T-helper 1 cell (primary cell): Measurements from ENCODE around the gene COL1A1.

Experiments
- DNase-seq, 5 donors: peaks; one replicate each; pipeline ENCODE4 v3.0.0-alpha.2; 2012 to 2020
- total RNA-seq, 4 donors: gene quantifications; one replicate each; lab custom pipeline; 2026; lab: John Stamatoyannopoulos, UW

Gene COL1A1
- 4.6 to 16.0 (median 8.8) reads per million in 4 donors for total RNA-seq

DNA sequence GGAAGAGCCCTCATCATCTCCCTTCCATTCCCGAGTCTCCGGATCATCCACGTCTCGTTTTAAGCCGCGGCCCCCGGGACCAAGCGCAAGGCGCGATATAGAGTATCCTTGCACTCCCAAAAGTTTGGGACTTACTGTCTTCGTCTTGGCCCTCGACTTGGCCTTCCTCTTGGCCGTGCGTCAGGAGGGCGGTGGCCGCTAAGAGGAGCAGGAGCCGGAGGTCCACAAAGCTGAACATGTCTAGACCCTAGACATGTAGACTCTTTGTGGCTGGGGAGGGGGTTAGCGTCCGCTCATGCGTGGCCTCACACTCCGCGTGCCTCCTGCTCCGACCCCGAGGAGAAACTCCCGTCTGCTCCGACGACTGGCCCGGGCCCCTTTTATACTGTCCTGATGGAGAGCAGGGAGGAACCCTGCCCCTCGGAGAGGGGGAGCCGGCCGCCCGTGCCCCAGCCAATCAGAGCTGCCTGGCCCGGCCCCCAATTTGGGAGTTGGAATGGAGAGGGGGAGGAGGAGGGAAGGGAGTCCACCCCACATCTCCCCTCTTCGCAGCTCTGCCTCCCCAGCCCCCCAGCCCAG, at the start of gene COL1A1:
COL1A1 (minus strand) TSS at position 356 of the 579 bp plus-strand sequence; CDS start at position 238, 118 bp downstream.
- no peak for DNase-seq

DNA sequence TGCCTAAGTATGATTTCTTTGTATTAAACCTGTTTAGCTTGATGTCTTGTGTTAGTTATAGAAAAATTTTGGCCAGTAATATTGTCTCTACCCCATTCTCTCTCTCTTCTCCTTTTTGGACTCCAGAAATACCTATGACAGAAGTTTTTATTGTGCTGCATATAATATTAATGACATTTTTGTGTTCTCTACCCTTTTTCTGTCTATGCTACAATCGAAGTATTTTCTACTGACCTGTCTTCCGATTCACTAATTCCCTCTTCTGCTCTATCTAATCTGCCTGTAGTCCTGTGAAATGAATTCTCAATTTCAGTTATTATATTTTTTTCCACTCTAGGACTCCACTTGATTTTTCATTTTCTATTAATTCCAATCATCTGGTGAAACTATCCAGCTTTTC, 46.8 kb upstream of the COL1A1 start:
- no peak for DNase-seq

DNA sequence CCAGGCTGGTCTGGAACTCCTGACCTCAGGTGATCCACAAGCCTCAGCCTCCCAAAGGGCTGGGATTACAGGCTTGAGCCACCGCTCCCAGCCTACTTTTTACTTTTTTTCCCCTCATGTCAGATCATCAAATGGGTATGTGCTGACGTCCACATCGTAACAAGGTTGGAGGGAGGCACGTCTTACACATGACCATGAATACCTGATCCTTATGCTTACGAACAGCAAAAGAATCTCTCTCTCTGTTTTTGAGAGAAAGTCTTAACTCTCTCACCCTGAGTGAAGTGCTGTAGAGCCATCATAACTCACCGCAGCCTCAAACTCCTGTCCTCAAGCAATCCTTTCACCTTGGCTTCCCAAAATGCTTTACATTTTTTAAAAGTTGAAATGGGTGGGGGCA, 43.3 kb upstream of the COL1A1 start:
- DNase-seq = no peak

DNA sequence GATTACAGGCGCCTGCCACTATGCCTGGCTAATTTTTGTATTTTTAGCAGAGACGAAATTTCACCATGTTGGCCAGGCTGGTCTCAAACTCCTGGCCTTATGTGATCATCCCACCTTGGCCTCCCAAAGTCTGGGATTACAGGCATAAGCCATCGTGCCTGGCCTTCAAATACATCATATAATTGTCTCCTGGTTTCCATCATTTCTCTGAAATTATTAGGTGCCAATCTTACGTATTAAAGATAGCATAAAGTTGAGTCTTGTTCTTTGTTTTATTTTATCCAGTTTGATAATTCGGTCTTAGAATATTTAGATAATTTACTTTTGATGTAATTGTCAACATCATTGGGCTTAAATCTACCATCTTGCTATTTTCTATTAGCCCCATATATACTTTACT, 40.0 kb upstream of the COL1A1 start:
- no peak for DNase-seq

DNA sequence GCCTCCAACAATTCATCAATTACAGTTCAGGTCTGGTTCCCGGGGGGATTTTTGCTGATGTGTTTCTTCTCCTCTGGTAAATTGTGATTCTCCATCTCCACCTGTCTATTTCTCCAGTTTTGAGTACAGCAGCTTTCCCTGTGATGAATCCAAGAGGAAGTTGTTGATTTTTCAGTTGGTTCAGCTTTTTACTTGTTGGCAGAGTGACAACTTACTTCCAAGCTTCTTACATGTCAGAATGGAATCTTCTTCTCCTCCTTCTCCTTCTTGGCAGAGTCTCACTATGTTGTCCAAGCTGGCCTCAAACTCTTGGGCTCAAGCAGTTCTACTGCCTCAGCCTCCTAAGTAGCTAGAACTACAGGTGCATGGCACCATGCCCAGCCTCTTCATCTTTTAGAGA, 39.4 kb upstream of the COL1A1 start:
- no peak for DNase-seq

DNA sequence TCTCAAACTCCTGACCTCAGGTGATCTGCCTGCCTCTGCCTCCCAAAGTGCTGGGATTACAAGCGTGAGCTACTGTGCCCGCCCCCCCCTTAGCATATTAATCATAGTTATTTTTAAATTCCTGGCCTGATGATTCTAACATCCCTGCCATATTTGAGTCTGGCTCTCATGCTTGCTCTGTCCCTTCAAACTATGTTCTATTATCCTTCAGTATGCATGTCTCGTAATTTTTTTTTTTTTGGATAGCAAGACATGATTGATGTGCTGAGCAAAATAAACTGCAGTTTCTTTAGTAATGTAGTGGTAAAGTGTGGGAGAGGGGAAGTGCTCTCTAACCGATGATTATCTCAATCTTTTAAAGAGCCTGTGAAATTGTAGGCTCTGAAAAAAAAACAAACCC, 38.5 kb upstream of the COL1A1 start:
- DNase-seq = no peak

DNA sequence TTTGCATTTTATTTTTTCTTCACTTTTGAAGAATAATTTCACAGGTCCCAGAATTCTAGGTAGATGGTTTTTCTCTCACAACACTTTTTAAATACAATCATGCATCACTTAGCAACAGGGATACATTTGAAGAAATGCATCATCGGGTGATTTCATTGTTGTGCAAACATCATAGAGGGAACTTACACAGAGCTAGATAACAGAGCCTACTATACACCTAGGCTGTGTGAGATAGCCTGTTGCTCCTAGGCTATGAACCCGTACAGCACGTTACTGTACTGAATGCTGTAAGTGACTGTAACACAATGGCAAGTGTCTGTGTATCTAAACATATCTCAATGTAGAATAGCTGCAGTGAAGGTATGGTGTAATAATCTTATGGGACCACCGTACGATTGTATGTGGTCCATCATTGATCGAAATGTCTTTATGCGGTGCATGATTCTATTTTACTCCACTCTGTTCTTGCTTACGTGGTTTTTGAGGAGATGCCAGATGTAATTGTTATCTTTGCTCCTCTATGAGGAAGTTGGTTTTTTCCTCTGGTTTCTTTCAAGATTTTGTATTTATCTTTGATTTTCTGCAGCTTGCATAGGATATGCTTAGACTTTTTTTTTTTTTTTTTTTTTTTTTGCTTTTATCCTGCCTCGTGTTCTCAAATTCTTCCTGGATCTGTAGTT, 37.3 kb upstream of the COL1A1 start:
- no peak for DNase-seq

DNA sequence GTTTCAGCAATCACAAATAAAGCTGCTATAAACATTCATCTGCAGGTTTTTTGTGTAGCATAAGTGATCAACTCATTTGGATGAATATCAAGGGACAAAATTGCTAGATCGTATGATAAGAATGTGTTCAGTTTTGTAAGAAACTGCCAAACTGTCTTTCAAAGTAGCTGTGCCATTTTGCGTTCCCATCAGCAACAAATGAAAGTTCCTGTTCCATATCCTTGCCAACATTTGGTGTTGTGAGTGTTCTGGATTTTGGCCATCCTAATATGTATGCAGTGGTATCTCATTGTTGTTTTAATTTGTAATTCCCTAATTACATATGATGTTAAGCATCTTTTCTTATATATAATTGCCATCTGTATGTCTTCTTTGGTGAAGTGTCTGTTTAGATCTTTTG, 36.5 kb upstream of the COL1A1 start:
- no peak for DNase-seq

DNA sequence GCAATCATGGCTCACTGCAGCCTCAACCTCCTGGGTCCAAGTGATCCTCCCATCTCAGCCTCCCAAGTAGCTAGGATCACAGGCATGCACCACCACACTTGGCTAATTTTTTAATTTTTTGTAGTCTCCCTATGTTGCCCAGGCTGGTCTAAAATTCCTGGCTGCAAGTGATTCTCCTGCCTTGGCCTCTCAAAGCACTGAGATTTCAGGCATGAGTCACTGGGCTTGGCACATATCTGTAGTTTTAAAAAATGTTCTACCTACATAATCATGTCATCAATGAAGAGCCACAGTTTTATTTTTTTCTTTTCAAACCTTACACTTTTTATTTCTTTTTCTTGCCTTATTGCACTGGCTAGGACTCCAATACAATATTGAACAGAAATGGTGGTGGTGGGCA, 33.1 kb upstream of the COL1A1 start:
- DNase-seq = no peak

DNA sequence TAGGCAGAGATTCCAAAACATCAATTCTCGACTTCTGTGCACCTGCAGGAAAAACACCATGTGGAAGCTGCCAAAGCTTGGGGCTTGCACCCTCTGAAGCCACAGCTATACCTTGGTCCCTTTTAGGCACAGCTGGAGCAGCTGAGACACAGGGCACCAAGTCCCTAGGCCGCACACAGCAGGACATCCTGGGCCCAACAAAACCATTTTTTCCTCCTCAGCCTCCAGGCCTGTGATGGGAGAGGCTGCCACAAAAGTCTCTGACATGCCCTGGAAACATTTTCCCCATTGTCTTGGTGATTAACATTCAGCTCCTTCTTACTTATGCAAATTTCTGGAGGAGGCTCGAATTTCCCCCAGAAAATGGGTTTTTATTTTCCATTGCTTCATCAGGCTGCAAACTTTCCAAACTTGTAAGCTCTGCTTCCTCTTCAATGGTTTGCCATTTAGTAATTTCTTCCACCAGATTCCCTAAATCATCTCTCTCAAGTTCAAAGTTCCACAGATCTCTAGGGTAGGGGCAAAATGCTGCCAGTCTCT, 24.3 kb upstream of the COL1A1 start:
- no peak for DNase-seq

DNA sequence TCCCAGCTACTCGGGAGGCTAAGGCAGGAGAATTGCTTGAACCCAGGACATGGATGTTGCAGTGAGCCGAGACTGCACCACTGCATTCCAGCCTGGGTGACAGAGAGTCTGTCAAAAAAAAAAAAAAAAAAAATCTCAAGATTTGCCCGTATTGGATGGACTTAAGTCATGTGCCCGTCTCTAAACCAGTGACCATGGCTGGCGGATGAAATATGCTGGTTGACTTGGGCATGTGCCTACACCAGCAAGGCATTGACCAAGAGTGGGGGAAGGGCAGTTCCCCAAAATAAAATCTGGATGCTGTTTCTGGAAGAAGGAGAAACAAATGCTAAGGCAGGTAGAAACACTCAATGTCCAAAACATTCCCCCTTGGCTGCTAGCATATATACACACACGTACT, 21.5 kb upstream of the COL1A1 start:
- DNase-seq = no peak

DNA sequence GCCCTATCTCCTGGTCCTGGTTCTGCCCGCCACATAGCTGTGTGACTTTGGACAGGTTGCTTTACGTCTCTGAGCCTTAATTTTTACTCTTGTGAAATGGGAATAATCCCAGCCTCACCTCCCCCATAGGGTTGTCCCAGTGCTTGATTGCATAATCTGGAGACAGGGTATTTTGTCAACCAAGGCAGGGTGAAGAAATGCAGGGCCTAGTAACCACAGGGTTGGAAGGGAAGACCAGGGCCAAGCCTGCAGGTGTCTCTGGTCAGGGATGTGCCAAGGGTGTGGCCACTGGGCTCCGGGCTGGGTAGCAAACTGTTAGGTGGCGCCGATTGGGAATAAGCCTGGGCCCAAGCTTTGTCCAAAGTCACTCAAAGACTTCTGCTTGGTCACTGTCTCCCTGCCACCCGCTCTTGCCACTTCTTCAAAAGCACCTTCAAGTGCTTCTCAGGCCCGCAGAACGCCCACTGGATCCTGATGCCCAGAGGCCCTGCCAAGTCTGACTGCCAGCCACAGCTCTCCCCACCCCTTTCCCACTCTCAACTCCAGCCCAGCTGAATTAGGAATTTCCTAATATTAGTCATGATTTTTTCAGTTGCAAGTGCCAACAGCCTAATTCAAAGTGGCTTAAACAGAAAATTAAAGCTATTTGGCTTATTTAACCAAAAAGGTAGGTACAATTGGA, 20.6 kb upstream of the COL1A1 start:
- no peak for DNase-seq

DNA sequence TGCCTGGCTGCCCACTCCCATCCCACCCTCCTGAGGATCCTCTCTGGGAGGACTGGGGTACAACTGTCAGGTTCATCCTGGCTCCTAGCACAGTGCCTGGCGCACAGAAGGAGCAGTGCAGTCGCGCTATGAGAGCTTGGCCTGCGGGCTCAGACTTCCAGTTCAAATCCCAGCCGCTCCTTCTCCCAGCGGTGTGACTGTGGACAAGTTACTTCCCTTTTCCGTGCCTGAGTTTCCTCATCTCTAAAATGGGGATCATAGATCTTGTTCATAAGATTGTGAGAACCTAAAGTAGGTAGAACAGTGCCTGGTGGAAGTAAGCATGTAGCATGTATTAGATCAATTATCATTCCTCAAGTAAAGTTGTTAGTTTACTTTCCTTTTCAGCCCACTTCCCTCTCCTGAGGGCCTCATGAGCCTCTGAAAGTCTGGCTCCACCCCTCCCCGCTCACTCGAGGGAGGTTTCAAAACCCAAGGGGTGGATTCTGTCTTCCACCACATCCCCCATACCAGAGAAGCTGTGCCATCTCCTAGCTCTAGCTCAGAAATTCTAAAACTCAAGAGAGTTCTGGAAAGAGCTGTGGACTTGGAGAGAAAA, 19.9 kb upstream of the COL1A1 start:
- DNase-seq = no peak

DNA sequence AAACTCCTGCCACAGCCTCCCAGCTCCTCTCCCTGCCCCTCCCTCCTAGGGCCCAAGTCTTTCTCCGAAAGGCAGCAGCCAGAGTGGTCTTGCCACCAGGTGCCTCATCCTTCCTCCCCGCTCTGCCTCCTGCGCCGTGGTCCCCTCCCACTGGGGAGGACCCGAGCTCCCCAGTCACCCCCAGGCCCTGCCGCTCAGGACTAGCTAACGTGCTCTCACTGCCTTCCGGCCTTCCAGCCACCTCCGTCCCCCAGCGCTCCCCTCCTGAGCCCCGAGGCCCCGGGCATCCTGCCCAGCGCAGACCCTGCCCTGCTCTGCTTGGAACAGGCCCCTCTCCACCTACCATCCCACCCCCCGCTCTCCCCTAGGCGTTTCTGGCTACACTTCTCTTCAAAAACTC, 19.4 kb upstream of the COL1A1 start:
- DNase-seq = no peak

DNA sequence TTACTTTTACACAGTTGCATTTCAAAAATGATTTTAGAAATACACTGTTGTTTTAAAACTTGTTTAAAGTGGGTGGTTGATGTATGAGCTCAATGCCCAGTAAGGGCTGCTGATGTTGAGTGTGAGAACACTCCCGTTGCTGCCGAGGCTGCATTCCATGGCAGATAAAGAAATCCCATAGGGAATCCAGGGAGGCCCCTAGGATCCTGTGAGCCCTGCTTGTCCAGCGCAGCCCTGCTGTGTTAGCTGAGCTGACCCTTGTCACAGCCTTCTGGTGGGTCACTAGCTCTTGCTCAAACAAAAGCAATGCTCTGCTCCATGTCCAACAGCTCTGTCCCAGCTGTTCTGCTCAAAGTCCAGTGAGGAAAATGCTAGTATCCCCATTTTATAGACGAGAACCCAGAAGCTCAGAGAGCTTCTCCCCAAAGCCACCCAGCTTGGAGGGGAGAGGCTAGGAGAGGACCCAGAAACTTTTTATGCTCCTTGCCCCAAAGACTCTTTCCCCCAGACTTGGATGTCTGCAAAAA, 18.6 kb upstream of the COL1A1 start:
- DNase-seq = no peak

DNA sequence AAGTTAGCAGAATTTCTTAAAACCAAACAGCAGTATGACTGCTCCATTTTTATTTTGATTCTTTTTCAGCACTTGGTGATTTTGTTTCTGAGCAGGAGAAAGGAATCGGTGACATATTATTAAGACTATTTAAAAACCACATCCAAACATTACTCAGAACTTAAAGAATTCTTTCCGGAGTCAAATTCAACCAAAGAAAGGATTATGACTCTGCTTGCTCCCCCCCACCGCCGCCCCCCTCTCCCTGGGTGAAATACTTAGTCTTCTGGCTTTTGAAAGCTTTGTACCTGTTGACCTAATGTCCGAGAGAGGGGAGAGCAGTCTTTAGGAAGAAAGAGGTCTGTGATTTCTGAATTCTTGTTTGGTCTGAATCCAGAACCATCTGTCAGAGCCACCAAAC, 17.9 kb upstream of the COL1A1 start:
- DNase-seq = no peak

DNA sequence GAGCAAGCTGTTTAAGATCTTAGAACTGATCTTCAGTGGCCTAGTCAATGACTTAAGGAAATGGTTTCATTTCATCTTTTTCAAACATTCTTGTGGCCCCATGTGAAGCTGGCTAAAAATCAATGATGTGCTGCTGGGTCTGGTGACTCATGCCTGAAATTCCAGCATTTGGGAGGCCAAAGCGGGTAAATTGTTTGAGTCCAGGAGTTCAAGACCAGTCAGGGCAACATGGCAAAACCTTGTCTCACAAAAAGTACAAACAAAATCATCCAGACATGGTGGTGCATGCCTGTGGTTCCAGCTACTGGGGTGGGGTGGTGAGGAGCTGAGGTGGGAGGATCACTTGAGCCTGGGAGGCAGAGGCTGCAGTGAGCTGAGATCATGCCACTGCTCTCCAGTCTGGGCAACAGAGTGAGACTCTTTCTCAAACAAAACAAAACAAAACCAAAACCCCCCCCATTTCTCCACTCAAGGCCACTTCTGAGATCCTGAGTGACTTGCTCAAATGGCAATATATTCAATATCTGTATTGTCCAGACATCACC, 17.4 kb upstream of the COL1A1 start:
- no peak for DNase-seq

DNA sequence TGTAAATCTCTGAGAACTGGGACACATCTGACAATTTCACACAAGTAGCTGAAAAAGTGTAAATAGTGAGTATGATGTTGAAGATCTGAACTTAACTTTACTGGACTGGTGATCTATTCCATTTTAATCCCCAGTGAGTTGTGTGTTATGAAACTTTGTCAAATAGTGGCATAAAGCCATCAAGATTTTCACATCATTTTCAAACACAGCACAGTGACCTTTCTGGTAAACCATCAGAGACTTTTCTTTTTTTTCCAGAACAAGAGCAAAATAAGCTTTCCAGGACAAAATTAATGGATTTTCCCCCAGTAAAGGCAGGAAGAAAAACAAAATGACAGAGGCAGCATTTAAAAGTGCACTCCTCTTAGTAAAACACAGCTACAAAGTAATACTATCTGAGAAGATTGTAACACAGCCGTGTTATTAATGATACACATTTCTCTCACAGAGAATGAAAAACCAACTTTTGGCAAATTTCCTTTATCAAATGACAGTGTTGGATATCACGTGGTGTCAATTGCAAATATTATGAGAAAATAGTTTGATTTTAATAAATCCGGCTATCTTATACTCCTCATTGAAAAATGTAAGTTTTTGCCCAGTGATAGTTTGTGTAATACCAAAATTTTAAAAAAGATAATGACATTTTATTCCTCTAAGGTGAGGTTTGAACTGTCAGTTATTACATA, 16.8 kb upstream of the COL1A1 start:
- DNase-seq = no peak

DNA sequence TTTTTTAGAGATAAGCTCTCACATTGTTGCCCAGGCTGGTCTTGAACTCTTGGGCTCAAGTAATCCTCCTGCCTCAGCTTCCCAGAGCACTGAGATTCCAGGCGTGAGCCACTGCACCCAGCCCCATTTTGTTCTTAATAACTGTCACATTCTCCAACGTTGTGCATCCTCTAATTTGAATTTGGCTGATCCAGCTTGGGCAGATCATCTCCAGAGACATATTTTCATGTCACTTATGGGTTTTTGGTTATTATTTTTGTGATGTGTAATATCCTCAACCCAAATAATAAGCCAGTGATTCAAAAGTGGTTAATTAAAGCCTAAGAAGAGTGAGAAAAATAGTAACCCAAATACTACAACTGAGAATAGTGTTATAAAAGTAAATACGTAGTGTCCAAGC, 16.2 kb upstream of the COL1A1 start:
- DNase-seq = no peak

DNA sequence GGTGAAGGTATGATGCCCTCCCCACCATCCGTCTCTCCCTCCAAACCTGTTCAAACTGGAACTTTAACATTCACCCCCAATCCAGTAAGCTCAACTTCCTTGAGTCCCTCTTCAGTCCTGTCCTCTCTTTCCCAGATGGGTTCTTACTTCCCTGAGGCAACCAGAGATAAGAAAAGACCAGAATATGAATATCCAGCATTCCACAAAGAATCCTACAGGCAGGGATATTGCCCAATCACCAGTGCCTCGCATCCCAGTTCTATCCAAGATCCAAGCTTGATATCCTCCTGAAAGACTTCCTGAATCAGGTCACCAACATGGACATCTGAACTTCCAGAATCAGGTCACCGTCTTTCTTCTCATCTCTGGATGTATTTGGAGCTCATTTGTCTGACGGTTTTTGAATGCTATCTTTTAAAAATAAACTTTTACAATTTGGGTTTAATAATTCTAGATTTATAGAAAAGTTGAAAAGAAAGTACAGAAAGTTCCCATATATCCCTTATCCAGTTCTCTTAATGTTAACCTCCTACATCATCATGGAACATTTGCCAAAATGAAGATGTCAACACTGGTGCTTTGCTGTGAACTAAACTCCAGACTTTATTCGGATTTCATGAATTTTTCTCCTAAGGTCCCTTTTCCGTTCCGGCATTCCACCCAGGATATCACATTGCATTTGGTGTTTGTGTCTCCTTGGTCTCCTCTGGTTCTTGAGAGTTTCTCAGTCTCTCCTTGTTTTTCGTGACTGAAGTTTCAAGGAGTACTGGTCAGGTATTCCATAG, 13.7 kb upstream of the COL1A1 start:
- no peak for DNase-seq
